RKO (cell line): ENCODE results near the gene AP1AR.
A peak's percentile ranks its signal among the peaks of the same experiment; 100 is the strongest.

Source experiments
- DNase-seq: peaks from one replicate; pipeline ENCODE4 v3.0.0-alpha.2; 2016; ENCODE audit warnings: low spot score

AP1AR gene

GRCh38 chr4:112222219-112222955 lies 9.2 kb upstream of the AP1AR start:
- DNase-seq = no peak

- DNase-seq = no peak
Observed at GRCh38 chr4:112225157-112225556, 6.4 kb upstream of the AP1AR start.

GRCh38 chr4:112230879-112231778 lies 458 bp upstream of the AP1AR start:
- DNase-seq = peak; percentile 99

DNA sequence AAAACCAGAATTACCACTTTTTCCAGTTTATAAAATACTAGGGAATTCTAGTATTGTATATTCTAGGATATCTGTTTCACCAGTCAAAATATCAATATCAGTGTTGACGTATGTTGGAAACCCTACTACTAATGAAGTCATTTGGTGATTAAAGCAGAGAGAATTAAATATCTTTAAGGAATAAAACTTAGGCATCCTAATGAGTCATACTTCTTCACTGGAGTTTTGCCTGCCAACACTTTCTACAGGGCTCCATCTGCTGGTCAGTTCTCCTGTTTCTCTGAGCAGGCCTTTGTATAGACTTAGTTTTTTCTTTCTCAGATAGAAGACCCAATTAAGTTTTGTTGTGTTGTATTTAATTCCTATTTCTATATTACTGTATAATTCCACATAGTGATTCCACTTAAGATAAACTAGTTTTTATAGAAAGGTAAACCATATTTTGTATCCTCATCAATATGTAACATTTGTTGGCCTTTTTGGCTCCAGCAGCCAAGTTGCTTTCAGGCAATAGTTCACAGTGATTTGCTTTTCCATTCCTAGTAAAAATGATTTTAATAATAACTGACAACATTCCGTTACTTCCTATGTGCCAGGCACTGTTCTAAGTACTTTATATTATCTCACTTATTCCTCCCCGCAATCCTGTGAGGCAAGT lies 3.5 kb downstream of the AP1AR start:
- peak; percentile 96 for DNase-seq

GRCh38 chr4:112236040-112236439 lies 4.5 kb downstream of the AP1AR start:
- DNase-seq = no peak

GRCh38 chr4:112238833-112239232 lies 7.2 kb downstream of the AP1AR start:
- no peak for DNase-seq

DNA sequence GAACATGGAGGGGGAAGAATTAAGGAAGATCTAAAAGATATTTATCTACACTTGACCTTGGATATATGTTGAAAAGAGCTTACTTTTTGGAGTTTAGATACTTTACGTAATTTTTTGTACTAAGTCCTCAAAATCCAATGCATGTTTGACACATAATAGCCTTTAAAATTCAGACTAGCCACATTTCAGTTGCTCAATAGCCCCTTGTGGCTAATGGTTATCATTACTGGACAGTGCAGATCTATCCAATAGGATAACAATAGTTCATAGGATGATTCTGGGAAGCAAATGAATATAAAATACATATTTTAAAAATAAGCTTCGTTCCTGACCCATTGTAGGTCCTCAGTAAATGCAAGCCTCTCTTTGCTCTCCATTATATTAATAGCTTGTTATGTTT lies 13.8 kb downstream of the AP1AR start:
- DNase-seq = peak; percentile 20

DNA sequence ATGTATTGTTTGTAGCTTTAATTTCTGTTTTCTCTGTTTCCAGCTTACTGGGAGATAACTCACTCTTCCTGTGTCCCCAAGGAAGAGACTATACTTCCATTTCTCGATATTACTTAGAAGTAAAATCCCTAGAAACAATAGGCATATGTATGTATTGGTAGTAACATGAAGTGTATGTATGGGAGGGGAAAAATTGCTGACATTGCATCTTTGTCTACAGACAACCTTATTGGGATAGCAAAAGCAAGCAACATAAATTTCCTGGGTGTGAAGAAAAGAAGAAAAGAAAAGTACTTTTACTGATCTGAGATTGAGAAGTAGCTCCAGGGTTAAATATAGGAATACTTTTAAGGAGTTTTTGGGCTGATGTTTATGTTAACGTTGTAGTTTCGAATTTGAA lies 15.4 kb downstream of the AP1AR start:
- no peak for DNase-seq

GRCh38 chr4:112251019-112251643 lies 19.5 kb downstream of the AP1AR start:
- DNase-seq = peak; percentile 33

DNA sequence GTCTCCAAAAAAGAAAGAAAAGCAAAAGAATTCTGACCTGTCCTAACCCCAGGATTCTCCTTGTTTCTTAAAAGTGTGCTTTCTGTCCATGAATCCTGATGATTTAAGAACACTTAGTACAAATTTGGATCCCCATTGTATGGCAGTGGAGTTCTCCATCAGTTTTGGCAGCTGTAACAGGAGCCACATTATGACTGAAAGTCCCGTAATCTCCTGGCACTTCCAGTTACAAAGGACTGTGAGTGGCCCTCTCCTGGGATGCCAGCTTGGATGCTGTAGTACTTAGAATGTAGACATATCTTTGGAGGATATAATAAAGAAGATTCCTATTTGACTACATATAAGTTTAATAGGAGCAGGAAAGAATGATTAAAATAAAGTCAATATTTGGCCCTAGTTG lies 20.6 kb downstream of the AP1AR start:
- DNase-seq = no peak

DNA sequence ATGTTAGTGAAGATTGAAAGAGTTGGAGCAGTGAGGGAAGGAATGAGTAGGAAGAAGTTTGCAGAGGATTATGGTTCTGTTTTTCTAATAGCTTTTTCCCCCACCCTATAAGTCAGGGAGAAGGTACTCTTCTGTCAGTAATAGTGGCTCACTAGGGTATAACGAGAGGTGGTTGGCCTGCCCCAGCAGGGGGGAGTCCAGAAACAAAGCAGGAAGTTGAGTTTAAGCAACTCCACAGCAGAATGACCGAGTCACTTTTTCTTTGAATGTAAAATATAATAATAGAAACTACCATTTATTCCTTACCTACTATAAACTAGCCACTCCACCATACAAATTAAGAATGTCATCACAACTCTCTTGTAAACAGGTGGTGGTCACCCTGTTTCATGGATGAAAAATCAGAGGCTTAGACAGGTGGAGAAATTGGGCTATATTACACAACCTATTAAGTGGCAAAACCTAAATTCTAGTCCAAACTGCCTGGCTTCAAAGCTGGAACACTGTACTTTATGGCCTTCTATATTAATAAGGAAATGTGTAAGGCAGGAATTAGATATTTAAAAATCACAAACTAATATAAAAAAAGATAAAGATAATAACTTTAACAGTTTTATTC lies 21.9 kb downstream of the AP1AR start:
- DNase-seq = no peak

GRCh38 chr4:112257098-112257497 lies 25.5 kb downstream of the AP1AR start:
- DNase-seq = no peak

GRCh38 chr4:112266823-112267222 lies 35.2 kb downstream of the AP1AR start:
- DNase-seq = peak; percentile 55

DNA sequence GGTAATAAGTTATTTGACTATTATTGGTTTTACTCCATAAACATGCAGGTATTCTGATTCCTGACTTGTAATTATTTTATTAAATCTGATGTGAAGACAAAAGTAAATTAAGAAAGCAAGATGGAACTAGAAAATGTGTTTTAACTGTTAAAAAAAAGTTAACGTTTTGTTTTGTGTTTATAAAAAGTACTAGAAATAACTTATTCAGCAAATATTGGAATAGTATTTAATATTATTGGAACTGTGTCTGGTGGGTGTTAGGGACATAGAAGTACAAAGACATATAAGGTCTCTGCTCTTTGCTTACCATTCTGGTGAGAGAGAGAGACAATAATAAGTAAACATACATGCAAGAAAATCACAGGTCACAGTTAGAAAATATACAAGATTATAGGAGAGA lies 38.5 kb downstream of the AP1AR start:
- DNase-seq = no peak

GRCh38 chr4:112270640-112271421 lies 39.2 kb downstream of the AP1AR start:
- peak; percentile 93 for DNase-seq

DNA sequence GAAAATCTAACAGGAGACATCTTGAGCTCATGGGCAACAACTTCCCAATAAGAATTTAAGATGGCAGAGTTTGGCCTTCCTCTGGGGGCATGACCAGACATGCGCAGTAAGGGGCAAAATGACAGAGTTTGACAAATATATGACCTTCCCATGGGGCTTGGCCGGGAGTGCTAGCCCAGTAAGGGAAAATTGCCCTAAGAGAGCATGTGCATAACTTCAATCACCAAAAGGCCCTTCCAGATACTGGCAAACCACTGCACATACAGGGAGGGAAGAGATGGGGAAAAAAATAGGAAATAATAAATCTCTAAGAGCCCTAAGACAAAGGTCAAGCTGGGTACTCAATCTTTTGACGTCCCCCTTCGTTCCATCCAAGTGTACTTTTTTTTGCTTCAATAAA lies 40.7 kb downstream of the AP1AR start:
- no peak for DNase-seq

GRCh38 chr4:112274959-112275358 lies 43.4 kb downstream of the AP1AR start:
- DNase-seq = no peak

GRCh38 chr4:112276113-112276512 lies 44.5 kb downstream of the AP1AR start:
- no peak for DNase-seq

GRCh38 chr4:112277220-112277619 lies 45.6 kb downstream of the AP1AR start:
- no peak for DNase-seq

DNA sequence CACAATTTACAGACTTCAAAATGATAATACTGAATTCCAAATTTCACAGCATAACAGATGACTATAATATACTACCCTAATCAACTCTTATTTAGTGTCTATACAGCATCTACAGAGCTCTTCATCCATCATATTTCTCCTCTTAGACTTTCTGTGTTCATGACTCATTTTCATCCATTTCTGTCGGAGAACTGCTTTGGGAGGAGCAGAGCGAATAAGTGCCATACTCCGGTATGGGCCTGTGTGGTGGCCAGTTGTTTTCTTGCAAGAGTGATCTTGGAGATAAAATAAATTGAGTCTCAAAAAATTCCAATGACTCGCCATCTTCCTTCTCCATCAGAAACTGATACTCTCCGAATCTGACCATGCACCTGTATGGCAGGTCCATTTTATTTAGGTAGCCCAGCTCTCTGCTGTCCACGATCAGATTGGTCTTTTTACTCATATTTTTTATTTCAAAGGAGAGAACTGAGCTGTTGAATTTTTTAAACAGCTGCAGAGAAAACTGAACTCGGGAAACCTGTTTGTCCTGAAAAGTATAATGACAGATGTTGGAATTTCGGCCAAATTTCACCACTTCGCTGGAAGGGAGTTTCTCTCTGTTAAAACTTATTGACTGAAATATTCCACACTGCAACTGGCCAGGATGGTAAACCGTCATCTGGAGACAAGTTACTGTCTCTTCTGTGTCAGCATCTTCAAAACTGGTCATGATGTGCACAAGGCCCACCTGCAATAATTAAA lies 46.3 kb downstream of the AP1AR start:
- no peak for DNase-seq
